HCT116 (cell line): ENCODE measurements around the gene EML4. TPM values are rescaled to one million over a fixed set of nuclear protein-coding genes. Genes with fewer than 3 reads are reported as not detected.
A peak's percentile ranks its signal among the peaks of the same experiment; 100 is the strongest.

Experiments used
- ATAC-seq: fragments of 200-7000 bp; cut with Tn5 transposase; 2 replicates; pipeline ENCODE4 v1.9.1; 2020; ENCODE audit warnings: mild to moderate bottlenecking, moderate library complexity
- BruUV-seq: library from RNA; stranded (reverse); fragments of 400-500 nt; replicated peaks from 2 replicates; lab custom pipeline; 2021; lab: Mats Ljungman, UMichigan
- CTCF ChIA-PET: fragments of 300-600 bp; sonication (Branson Sonifier 250); formaldehyde crosslinking; loops from one replicate; lab custom pipeline; 2021; ENCODE audit warnings: antibody characterized with exemption; lab: Charles Lee
- POLR2A ChIA-PET: fragments of 300-600, 350-600 bp; sonication (Branson Sonifier 250); formaldehyde crosslinking; loops from one replicate; lab custom pipeline; 2021; ENCODE audit warnings: antibody characterized with exemption; lab: Charles Lee
- RAD21 ChIA-PET, 2 experiments: fragments of 300-600 bp; sonication (Branson Sonifier 250); formaldehyde crosslinking; loops; one replicate each; lab custom pipeline; 2023; ENCODE audit warnings: low total read pairs in 2 of 2; ENCODE audit not compliant: uncharacterized antibody in 2 of 2, unreplicated experiment in 2 of 2, low non-redundant PET in 1 of 2; lab: Charles Lee
- DNase-seq: peaks from one replicate; pipeline ENCODE4 v3.0.0-alpha.2; 2010; ENCODE audit warnings: low read depth, low spot score
- H2AFZ ChIP-seq: fragments of 200-600 bp; shearing (Covaris generic), sonication (generic); 2 replicates; pipeline ENCODE4 v1.6.1; 2017; ENCODE audit warnings: low read depth, mixed run types, mixed read lengths, antibody characterized with exemption, low read length; ENCODE audit not compliant: poor library complexity, severe bottlenecking
- H3K27ac ChIP-seq: 2 replicates; pipeline ENCODE4 v1.5.1; 2012; ENCODE audit warnings: low read depth, low read length
- H3K27me3 ChIP-seq: fragments of 200-600 bp; sonication (generic); 2 replicates; pipeline ENCODE4 v1.6.1; 2016; ENCODE audit warnings: mixed run types, low read length, mixed read lengths; ENCODE audit not compliant: insufficient read depth
- H3K36me3 ChIP-seq, 2 experiments: fragments of 200-500 bp in 1 of 2; fragments of 200-600 bp in 1 of 2; sonication (Bioruptor generic) in 1 of 2; sonication (generic) in 1 of 2; 2 replicates each; pipeline versions ENCODE4 v1.5.1 to v1.6.1; 2014 to 2016; ENCODE audit warnings: low read length in 2 of 2, inconsistent platforms in 1 of 2, mixed read lengths in 1 of 2, mixed run types in 1 of 2; ENCODE audit not compliant: insufficient read depth in 2 of 2, control insufficient read depth in 1 of 2
- H3K4me1 ChIP-seq, 2 experiments: fragments of 200-600 bp in 1 of 2; sonication (generic) in 1 of 2; 2 replicates each; pipeline versions ENCODE4 v1.5.1 to v1.6.1; 2012 to 2017; ENCODE audit warnings: low read length in 2 of 2, inconsistent platforms in 1 of 2, mild to moderate bottlenecking in 1 of 2, mixed read lengths in 1 of 2, mixed run types in 1 of 2, moderate library complexity in 1 of 2; ENCODE audit not compliant: insufficient read depth in 2 of 2, control insufficient read depth in 1 of 2
- H3K4me2 ChIP-seq: fragments of 200-600 bp; sonication (generic); 2 replicates; pipeline ENCODE4 v1.6.1; 2017; ENCODE audit warnings: mixed run types, low read length, mixed read lengths
- H3K4me3 ChIP-seq, 2 experiments: fragments of 200-600 bp in 1 of 2; sonication (generic) in 1 of 2; replicated peaks in 1 of 2; 2 replicates each; pipeline ENCODE4 v1.5.1; 2011 to 2016; ENCODE audit warnings: low read length in 2 of 2, control low read depth in 1 of 2, low read depth in 1 of 2, mild to moderate bottlenecking in 1 of 2, mixed read lengths in 1 of 2, mixed run types in 1 of 2
- H3K79me2 ChIP-seq: fragments of 200-600 bp; sonication (generic); 2 replicates; pipeline ENCODE4 v1.6.1; 2017; ENCODE audit warnings: mild to moderate bottlenecking, mixed run types, low read length, moderate library complexity, mixed read lengths; ENCODE audit not compliant: insufficient read depth
- H3K9ac ChIP-seq: fragments of 200-600 bp; sonication (generic); 2 replicates; pipeline ENCODE4 v1.6.1; 2016; ENCODE audit warnings: low read length, mixed read lengths
- H3K9me2 ChIP-seq: fragments of 200-600 bp; sonication (generic), shearing (Covaris generic); 2 replicates; pipeline ENCODE4 v1.6.1; 2017; ENCODE audit warnings: mixed run types, mild to moderate bottlenecking, moderate library complexity; ENCODE audit not compliant: insufficient read depth
- H3K9me3 ChIP-seq, 2 experiments: fragments of 200-500 bp in 1 of 2; fragments of 200-600 bp in 1 of 2; sonication (Bioruptor generic) in 1 of 2; sonication (generic) in 1 of 2; 2 replicates each; pipeline ENCODE4 v1.6.1; 2014 to 2017; ENCODE audit warnings: low read length in 2 of 2, mixed read lengths in 2 of 2, inconsistent platforms in 1 of 2, low read depth in 1 of 2, mild to moderate bottlenecking in 1 of 2, mixed run types in 1 of 2, moderate library complexity in 1 of 2; ENCODE audit not compliant: control insufficient read depth in 1 of 2, insufficient read depth in 1 of 2
- H4K20me1 ChIP-seq: fragments of 200-600 bp; sonication (generic), shearing (Covaris generic); 2 replicates; pipeline ENCODE4 v1.6.1; 2017; ENCODE audit warnings: mixed run types, mild to moderate bottlenecking, moderate library complexity; ENCODE audit not compliant: insufficient read depth
- CBX3 ChIP-seq: IDR thresholded peaks from 2 replicates; pipeline ENCODE4 v1.6.1; 2012; ENCODE audit warnings: low read depth
- CTCF ChIP-seq, 3 experiments: fragments of 200-600 bp in 1 of 3; sonication (generic) in 1 of 3; IDR thresholded peaks in 2 of 3; conservative IDR thresholded peaks in 1 of 3; 2 replicates each; pipeline ENCODE4 v1.5.1; 2012 to 2017; ENCODE audit warnings: low read depth in 2 of 3, low read length in 2 of 3, antibody characterized with exemption in 1 of 3, borderline replicate concordance in 1 of 3, control low read depth in 1 of 3, mild to moderate bottlenecking in 1 of 3, mixed read lengths in 1 of 3, mixed run types in 1 of 3, moderate library complexity in 1 of 3; ENCODE audit not compliant: insufficient read depth in 1 of 3
- POLR2AphosphoS5 ChIP-seq: IDR thresholded peaks from 2 replicates; pipeline ENCODE4 v1.6.1; 2011; ENCODE audit warnings: mild to moderate bottlenecking, low read depth, low read length, moderate library complexity
- SRF ChIP-seq: IDR thresholded peaks from 2 replicates; pipeline ENCODE4 v1.6.1; 2012; ENCODE audit warnings: low read depth
- YY1 ChIP-seq: IDR thresholded peaks from 2 replicates; pipeline ENCODE4 v1.6.1; 2011; ENCODE audit warnings: low read length, low read depth, moderate library complexity, mild to moderate bottlenecking; ENCODE audit not compliant: insufficient replicate concordance; ENCODE audit errors: extremely low read depth
- intact Hi-C: fragments of 100-400 bp; cut with micrococcal nuclease; formaldehyde crosslinking; loops from 2 replicates; pipeline ENCODE4 v1.10.0; 2022
- total RNA-seq: library from RNA; stranded (reverse); gene quantifications from one replicate; pipeline ENCODE4 v1.2.1, GENCODE V29; 2021; ENCODE audit not compliant: unreplicated experiment

Gene EML4
- total RNA-seq, 1 experiment from 2014 or later, result 53.5 TPM

GRCh38 chr2:42339191-42339912 is 170.2 kb downstream of the EML4 start:
- H3K36me3 ChIP-seq, result peaks cover 4 to 5% of the 10 kb centered on the region in 2 experiments; a peak in 1 of 4 replicates
- ATAC-seq (peak; percentile 70), DNase-seq (no peak)
- no peak overlapping the region for H3K4me3 ChIP-seq
- TF ChIP-seq CBX3, result no peak
- TF ChIP-seq CTCF (IDR thresholded peaks at IDR 0.05 in 2 of 3, conservative IDR thresholded peaks at IDR 0.05 in 1 of 3; ENCODE audit: borderline replicate concordance in 1 of 3, insufficient read depth in 1 of 3, low read depth in 2 of 3, low read length in 2 of 3), result peak in 1 of 3 experiments; percentile 22; a peak in 2 of 6 replicates
- TF ChIP-seq SRF, result no peak
- TF ChIP-seq YY1, result no peak
- TF ChIP-seq POLR2AphosphoS5, result no peak
- no peak overlapping the region for H2AFZ ChIP-seq
- intact Hi-C loops, result no loop called here
- ChIA-PET POLR2A (no interaction called here), RAD21 (no interaction called here), CTCF (no interaction called here)
- no peaks in the 10 kb centered on the region for H3K9me2 ChIP-seq
- H3K9ac ChIP-seq, result no peak overlapping the region
- H3K79me2 ChIP-seq, result peaks cover 12% of the 10 kb centered on the region; the same call in 1 of the 2 replicates
- no TSS peak for BruUV-seq
- no peak overlapping the region for H3K4me2 ChIP-seq
- H4K20me1 ChIP-seq, result no peaks in the 10 kb centered on the region
- peaks cover 4 to 16% of the 10 kb centered on the region in 2 experiments; a peak in 3 of 4 replicates for H3K4me1 ChIP-seq
- H3K27me3 ChIP-seq, result no peaks in the 10 kb centered on the region
- H3K9me3 ChIP-seq, result no peaks in the 10 kb centered on the region
- no peak overlapping the region for H3K27ac ChIP-seq
